KOPT-K1 (cell line): ENCODE results near the gene GNGT2.
"Not testable (repeated sequence)": the region's sequence is repeated elsewhere in the genome, so short reads cannot be mapped to it uniquely, and the experiment has no call there.

Experiments
- H3K27ac ChIP-seq: fragments of 200-600 bp; sonication (generic); 2 replicates; pipeline ENCODE4 v1.5.1; 2016; ENCODE audit warnings: antibody characterized with exemption, mild to moderate bottlenecking, low read depth, low read length; ENCODE audit not compliant: poor library complexity, severe bottlenecking
- H3K36me3 ChIP-seq: fragments of 200-600 bp; sonication (generic); 2 replicates; pipeline ENCODE4 v1.5.1; 2017; ENCODE audit warnings: antibody characterized with exemption, mild to moderate bottlenecking, low read length, moderate library complexity; ENCODE audit not compliant: insufficient read depth
- H3K9me3 ChIP-seq: fragments of 200-600 bp; sonication (generic); 2 replicates; pipeline ENCODE4 v1.5.1; 2017; ENCODE audit warnings: antibody characterized with exemption, low read length, mild to moderate bottlenecking; ENCODE audit not compliant: insufficient read depth, poor library complexity, severe bottlenecking

The GNGT2 gene

DNA sequence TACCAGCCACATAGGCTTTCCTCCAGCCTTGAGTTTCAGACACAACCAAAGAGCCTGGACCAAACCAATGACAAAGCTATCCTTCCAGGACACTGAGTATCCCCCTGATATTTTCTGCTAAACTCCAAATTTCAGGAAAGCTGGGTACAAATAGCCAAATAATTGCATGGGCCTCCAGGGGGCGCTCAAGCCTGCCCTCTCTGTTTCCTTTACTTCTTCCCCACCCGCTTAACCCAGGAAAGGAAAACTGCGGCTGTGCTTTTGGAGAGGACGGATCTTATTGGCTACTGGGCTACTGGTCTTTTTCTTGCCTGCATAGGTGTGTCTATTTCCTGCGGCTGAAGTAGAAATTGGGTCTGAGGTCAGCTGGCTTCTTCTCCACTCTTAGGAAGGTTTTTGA is 30.1 kb downstream of the GNGT2 start:
- H3K9me3 ChIP-seq, result peaks cover 52% of the 10 kb centered on the region
- H3K36me3 ChIP-seq, result no peaks in the 10 kb centered on the region
- H3K27ac ChIP-seq, result no peak overlapping the region

DNA sequence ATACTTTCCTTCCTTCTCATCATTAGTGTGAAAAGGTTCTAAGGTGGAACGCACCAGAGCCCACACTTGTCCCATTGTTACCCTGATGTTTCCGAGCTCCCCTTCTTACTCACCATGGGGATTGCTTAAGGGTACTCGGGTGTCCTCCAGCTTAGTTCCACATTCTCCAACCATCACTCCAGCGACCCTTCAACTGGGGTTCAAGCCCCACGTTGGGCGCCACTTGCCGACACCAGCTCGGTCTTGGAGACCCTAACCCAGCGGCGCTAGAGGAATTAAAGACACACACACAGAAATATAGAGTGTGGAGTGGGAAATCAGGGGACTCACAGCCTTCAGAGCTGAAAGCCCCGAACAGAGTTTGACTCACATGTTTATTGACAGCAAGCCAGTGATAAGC is 34.4 kb downstream of the GNGT2 start:
- H3K36me3 ChIP-seq, H3K27ac ChIP-seq: not testable (repeated sequence)
- peaks cover 44% of the 10 kb centered on the region for H3K9me3 ChIP-seq

DNA sequence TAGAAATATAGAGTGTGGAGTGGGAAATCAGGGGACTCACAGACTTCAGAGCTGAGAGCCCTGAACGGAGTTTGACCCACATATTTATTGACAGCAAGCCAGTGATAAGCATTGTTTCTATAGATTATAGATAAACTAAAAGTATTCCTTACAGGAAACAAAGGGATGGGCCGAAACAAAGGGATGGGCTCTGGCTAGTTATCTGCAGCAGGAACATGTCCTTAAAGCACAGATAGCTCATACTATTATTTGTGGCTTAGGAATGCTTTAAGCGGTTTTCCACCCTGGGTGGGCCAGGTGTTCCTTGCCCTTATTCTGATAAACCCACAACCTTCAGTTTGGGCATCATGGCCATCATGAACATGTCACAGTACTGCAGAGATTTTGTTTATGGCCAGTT is 39.7 kb downstream of the GNGT2 start:
- not testable (repeated sequence) for H3K36me3 ChIP-seq, H3K27ac ChIP-seq
- H3K9me3 ChIP-seq, result peaks cover 51% of the 10 kb centered on the region

GRCh38 chr17:49170216-49170615 is 40.2 kb downstream of the GNGT2 start:
- no peaks in the 10 kb centered on the region for H3K36me3 ChIP-seq
- no peak overlapping the region for H3K27ac ChIP-seq
- peaks cover 46% of the 10 kb centered on the region for H3K9me3 ChIP-seq

- no peak overlapping the region for H3K27ac ChIP-seq
- H3K9me3 ChIP-seq, result peaks cover 31% of the 10 kb centered on the region
- H3K36me3 ChIP-seq, result no peaks in the 10 kb centered on the region
These were observed 41.7 kb downstream of the GNGT2 start for GRCh38 chr17:49168706-49169105.

DNA sequence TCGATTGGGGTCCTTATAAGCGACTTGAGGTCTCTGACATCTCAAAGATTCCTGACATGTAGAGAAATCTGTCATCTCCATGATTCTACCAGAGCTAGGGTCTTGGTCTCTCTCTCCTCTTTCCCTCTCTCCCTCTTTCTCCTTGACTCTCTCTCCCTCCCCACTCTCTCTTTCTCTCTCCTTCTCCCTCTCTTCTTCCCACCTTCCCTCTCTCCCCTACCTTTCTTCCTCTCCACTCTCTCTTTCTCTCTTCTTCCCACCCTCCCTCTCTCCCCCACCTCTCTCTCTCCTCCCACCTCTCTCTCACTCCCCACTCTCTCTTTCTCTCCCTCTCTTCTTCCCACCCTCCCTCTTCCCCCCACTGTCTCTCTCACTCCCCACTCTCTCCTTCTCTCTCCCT is 45.2 kb downstream of the GNGT2 start:
- peaks cover 19% of the 10 kb centered on the region for H3K9me3 ChIP-seq
- no peaks in the 10 kb centered on the region for H3K36me3 ChIP-seq
- no peak overlapping the region for H3K27ac ChIP-seq

DNA sequence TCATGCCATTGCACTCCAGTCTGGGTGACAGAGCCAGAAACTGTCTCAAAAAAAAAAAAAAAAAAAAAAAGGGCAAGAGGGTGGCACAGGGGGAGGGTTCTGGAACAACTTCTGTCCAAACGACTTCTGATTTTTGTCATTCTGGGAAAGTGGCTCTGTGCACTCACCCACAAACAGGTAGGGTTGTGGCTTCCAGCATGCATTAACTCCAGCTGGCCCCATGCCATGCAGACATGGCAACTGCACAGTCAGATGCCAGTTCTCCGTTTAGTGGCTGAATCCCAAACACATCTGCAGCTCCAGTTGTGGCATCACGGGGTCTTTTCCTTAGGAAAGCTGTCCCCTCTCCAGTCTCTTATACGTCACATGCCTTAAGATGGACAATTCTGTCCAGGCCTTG is 47.5 kb downstream of the GNGT2 start:
- Histone ChIP-seq H3K36me3 (no peaks in the 10 kb centered on the region), H3K27ac (no peak overlapping the region)

GRCh38 chr17:49157784-49158183 is 52.6 kb downstream of the GNGT2 start:
- Histone ChIP-seq H3K27ac (no peak overlapping the region), H3K36me3 (no peaks in the 10 kb centered on the region), H3K9me3 (no peaks in the 10 kb centered on the region)

More for the DNA sequence above, 47.5 kb downstream of the GNGT2 start:
- no peaks in the 10 kb centered on the region for H3K9me3 ChIP-seq

- Histone ChIP-seq H3K9me3 (no peaks in the 10 kb centered on the region), H3K36me3 (no peaks in the 10 kb centered on the region), H3K27ac (no peak overlapping the region)
These were observed 54.1 kb downstream of the GNGT2 start for GRCh38 chr17:49156256-49156655.
